SK-N-SH (cell line): Measurements from ENCODE around the gene SART1. TPM values are rescaled to one million over a fixed set of nuclear protein-coding genes. Genes with fewer than 3 reads are reported as not detected.

ENCODE experiments used
- CTCF ChIA-PET: fragments of 300-600, 350-600 bp; formaldehyde crosslinking; extraction: SDS; loops from one replicate; lab custom pipeline; 2021; lab: Yijun Ruan, JAX
- POLR2A ChIA-PET: fragments of 350-600 bp; sonication (Branson Sonifier 250); formaldehyde crosslinking; extraction: SDS; loops from one replicate; lab custom pipeline; 2020; ENCODE audit warnings: antibody characterized with exemption, inconsistent platforms; lab: Yijun Ruan, JAX
- DNase-seq: peaks from one replicate; pipeline ENCODE4 v3.0.0; 2012
- H2AFZ ChIP-seq: fragments of 200-600 bp; sonication (generic); 2 replicates; pipeline ENCODE4 v1.8.1; 2016; ENCODE audit warnings: antibody characterized with exemption, mild to moderate bottlenecking, low read depth
- H3F3A ChIP-seq: fragments of 200-600 bp; sonication (generic); replicated peaks from 2 replicates; pipeline ENCODE3; 2016; ENCODE audit warnings: antibody characterized with exemption, mild to moderate bottlenecking; ENCODE audit not compliant: insufficient read depth
- H3K27ac ChIP-seq, 2 experiments: fragments of 200-500 bp in 1 of 2; fragments of 200-600 bp in 1 of 2; sonication (Bioruptor generic) in 1 of 2; sonication (generic), shearing (Covaris generic) in 1 of 2; 2 replicates each; pipeline versions ENCODE4 v1.5.1 to v1.6.1; 2014 to 2016; ENCODE audit warnings: low read depth in 2 of 2, inconsistent platforms in 1 of 2, low read length in 1 of 2, mild to moderate bottlenecking in 1 of 2, mixed read lengths in 1 of 2
- H3K27me3 ChIP-seq: fragments of 200-600 bp; sonication (generic), shearing (Covaris generic); 2 replicates; pipeline ENCODE4 v1.6.1; 2016; ENCODE audit warnings: mixed run types; ENCODE audit not compliant: insufficient read depth
- H3K36me3 ChIP-seq, 2 experiments: fragments of 200-500 bp in 1 of 2; fragments of 200-600 bp in 1 of 2; sonication (Bioruptor generic) in 1 of 2; sonication (generic) in 1 of 2; replicated peaks in 1 of 2; 2 replicates each; pipeline versions ENCODE3 to v1.5.1; 2014 to 2016; ENCODE audit warnings: low read length in 1 of 2, mild to moderate bottlenecking in 1 of 2; ENCODE audit not compliant: insufficient read depth in 2 of 2, control insufficient read depth in 1 of 2
- H3K4me1 ChIP-seq, 2 experiments: fragments of 200-500 bp in 1 of 2; fragments of 200-600 bp in 1 of 2; sonication (Bioruptor generic) in 1 of 2; sonication (generic), shearing (Covaris generic) in 1 of 2; 2 replicates each; pipeline versions ENCODE4 v1.5.1 to v1.6.1; 2014 to 2016; ENCODE audit warnings: low read depth in 1 of 2, low read length in 1 of 2, mixed run types in 1 of 2; ENCODE audit not compliant: insufficient read depth in 2 of 2, control insufficient read depth in 1 of 2
- H3K4me2 ChIP-seq: fragments of 200-600 bp; sonication (generic), shearing (Covaris generic); 2 replicates; pipeline ENCODE4 v1.6.1; 2017; ENCODE audit warnings: mixed run types
- H3K4me3 ChIP-seq, 2 experiments: fragments of 200-500 bp in 1 of 2; fragments of 200-600 bp in 1 of 2; sonication (Bioruptor generic) in 1 of 2; sonication (generic), shearing (Covaris generic) in 1 of 2; 2 replicates each; pipeline versions ENCODE4 v1.5.1 to v1.8.1; 2014 to 2016; ENCODE audit warnings: low read depth in 2 of 2, inconsistent platforms in 1 of 2, low read length in 1 of 2, mild to moderate bottlenecking in 1 of 2, mixed read lengths in 1 of 2, moderate library complexity in 1 of 2
- H3K79me2 ChIP-seq: fragments of 200-600 bp; sonication (generic); 2 replicates; pipeline ENCODE4 v1.8.1; 2017; ENCODE audit warnings: mild to moderate bottlenecking; ENCODE audit not compliant: insufficient read depth
- H3K9ac ChIP-seq: fragments of 200-600 bp; sonication (generic); 2 replicates; pipeline ENCODE4 v1.6.1; 2017; ENCODE audit warnings: mixed run types
- H3K9me2 ChIP-seq: fragments of 200-600 bp; sonication (generic); 2 replicates; pipeline ENCODE4 v1.6.1; 2017; ENCODE audit warnings: mixed run types
- H3K9me3 ChIP-seq: fragments of 200-600 bp; sonication (generic); 2 replicates; pipeline ENCODE4 v1.6.1; 2017; ENCODE audit warnings: mixed run types, mild to moderate bottlenecking, moderate library complexity
- H4K20me1 ChIP-seq: fragments of 200-600 bp; sonication (generic); 2 replicates; pipeline ENCODE4 v1.6.1; 2017; ENCODE audit warnings: mild to moderate bottlenecking, mixed run types; ENCODE audit not compliant: insufficient read depth
- CHD2 ChIP-seq: fragments of 150-350 bp; IDR thresholded peaks from 2 replicates; pipeline ENCODE4 v1.6.1; 2018; ENCODE audit warnings: low read length; ENCODE audit not compliant: partially characterized antibody
- ELF1 ChIP-seq: IDR thresholded peaks from 2 replicates; pipeline ENCODE4 v1.4.0; 2012
- FOXJ3 ChIP-seq: sonication (generic); formaldehyde crosslinking; IDR thresholded peaks from 2 replicates; pipeline ENCODE4 v1.5.1; 2020; ENCODE audit warnings: mild to moderate bottlenecking, missing genetic modification reagents
- MEF2A ChIP-seq: IDR thresholded peaks from 2 replicates; pipeline ENCODE4 v1.4.0; 2012; ENCODE audit warnings: low read depth, borderline replicate concordance
- NFIC ChIP-seq: IDR thresholded peaks from 2 replicates; pipeline ENCODE4 v1.4.0; 2012; ENCODE audit warnings: borderline replicate concordance
- RAD21 ChIP-seq: IDR thresholded peaks from 2 replicates; pipeline ENCODE4 v1.6.1; 2012; ENCODE audit warnings: mild to moderate bottlenecking, low read length
- RXRA ChIP-seq: IDR thresholded peaks from 2 replicates; pipeline ENCODE4 v1.4.0; 2012; ENCODE audit warnings: low read depth, mild to moderate bottlenecking, borderline replicate concordance
- SIN3A ChIP-seq: IDR thresholded peaks from 2 replicates; pipeline ENCODE4 v1.6.1; 2012; ENCODE audit warnings: low read depth, mild to moderate bottlenecking, low read length, moderate library complexity, borderline replicate concordance
- YY1 ChIP-seq: IDR thresholded peaks from 2 replicates; pipeline ENCODE4 v1.4.0; 2012; ENCODE audit warnings: low read depth, mild to moderate bottlenecking
- WGBS: methylation state at CpG from one replicate; pipeline ENCODE4 v1.1.6; 2017; ENCODE audit warnings: low lambda C conversion rate; 5-methylcytosine and 5-hydroxymethylcytosine counted together
- polyA plus RNA-seq, 3 experiments: library from polyadenylated mRNA; depleted of rRNA; stranded (reverse); fragments of >200 nt; gene quantifications; 2 replicates each; pipeline ENCODE4 v1.2.3, GENCODE V29; 2012
- TF ChIP-seq, protein P1 (sequence below): IDR thresholded peaks from 2 replicates; pipeline ENCODE4 v1.6.1; 2012; ENCODE audit warnings: mild to moderate bottlenecking, low read depth, low read length, moderate library complexity
- TF ChIP-seq, protein P2 (sequence below): fragments of 150-350 bp; IDR thresholded peaks from 2 replicates; pipeline ENCODE4 v1.6.1; 2016; ENCODE audit warnings: mild to moderate bottlenecking, low read depth, low read length
- TF ChIP-seq, protein P3 (sequence below): IDR thresholded peaks from 2 replicates; pipeline ENCODE4 v1.4.0; 2012; ENCODE audit warnings: low read depth, borderline replicate concordance
- TF ChIP-seq, protein P4 (sequence below): IDR thresholded peaks from 2 replicates; pipeline ENCODE4 v1.4.0; 2012; ENCODE audit warnings: low read depth
- TF ChIP-seq, protein P5 (sequence below): fragments of 200-600 bp; sonication (generic); IDR thresholded peaks from 2 replicates; pipeline ENCODE4 v1.6.1; 2017; ENCODE audit warnings: antibody characterized with exemption, mild to moderate bottlenecking, moderate library complexity

Gene SART1
- polyA plus RNA-seq, 1 of the 3 experiments (the other 2 are of a cell fraction), result 73.6 TPM

- TF ChIP-seq, protein P1, sequence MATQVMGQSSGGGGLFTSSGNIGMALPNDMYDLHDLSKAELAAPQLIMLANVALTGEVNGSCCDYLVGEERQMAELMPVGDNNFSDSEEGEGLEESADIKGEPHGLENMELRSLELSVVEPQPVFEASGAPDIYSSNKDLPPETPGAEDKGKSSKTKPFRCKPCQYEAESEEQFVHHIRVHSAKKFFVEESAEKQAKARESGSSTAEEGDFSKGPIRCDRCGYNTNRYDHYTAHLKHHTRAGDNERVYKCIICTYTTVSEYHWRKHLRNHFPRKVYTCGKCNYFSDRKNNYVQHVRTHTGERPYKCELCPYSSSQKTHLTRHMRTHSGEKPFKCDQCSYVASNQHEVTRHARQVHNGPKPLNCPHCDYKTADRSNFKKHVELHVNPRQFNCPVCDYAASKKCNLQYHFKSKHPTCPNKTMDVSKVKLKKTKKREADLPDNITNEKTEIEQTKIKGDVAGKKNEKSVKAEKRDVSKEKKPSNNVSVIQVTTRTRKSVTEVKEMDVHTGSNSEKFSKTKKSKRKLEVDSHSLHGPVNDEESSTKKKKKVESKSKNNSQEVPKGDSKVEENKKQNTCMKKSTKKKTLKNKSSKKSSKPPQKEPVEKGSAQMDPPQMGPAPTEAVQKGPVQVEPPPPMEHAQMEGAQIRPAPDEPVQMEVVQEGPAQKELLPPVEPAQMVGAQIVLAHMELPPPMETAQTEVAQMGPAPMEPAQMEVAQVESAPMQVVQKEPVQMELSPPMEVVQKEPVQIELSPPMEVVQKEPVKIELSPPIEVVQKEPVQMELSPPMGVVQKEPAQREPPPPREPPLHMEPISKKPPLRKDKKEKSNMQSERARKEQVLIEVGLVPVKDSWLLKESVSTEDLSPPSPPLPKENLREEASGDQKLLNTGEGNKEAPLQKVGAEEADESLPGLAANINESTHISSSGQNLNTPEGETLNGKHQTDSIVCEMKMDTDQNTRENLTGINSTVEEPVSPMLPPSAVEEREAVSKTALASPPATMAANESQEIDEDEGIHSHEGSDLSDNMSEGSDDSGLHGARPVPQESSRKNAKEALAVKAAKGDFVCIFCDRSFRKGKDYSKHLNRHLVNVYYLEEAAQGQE, result no peak
- TF ChIP-seq, protein P2, sequence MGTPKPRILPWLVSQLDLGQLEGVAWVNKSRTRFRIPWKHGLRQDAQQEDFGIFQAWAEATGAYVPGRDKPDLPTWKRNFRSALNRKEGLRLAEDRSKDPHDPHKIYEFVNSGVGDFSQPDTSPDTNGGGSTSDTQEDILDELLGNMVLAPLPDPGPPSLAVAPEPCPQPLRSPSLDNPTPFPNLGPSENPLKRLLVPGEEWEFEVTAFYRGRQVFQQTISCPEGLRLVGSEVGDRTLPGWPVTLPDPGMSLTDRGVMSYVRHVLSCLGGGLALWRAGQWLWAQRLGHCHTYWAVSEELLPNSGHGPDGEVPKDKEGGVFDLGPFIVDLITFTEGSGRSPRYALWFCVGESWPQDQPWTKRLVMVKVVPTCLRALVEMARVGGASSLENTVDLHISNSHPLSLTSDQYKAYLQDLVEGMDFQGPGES, result no peak
- TF ChIP-seq, protein P3, sequence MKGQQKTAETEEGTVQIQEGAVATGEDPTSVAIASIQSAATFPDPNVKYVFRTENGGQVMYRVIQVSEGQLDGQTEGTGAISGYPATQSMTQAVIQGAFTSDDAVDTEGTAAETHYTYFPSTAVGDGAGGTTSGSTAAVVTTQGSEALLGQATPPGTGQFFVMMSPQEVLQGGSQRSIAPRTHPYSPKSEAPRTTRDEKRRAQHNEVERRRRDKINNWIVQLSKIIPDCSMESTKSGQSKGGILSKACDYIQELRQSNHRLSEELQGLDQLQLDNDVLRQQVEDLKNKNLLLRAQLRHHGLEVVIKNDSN, result no peak
- TF ChIP-seq SIN3A (no peak), CHD2 (no peak), YY1 (no peak), MEF2A (no peak)
- TF ChIP-seq, protein P4, sequence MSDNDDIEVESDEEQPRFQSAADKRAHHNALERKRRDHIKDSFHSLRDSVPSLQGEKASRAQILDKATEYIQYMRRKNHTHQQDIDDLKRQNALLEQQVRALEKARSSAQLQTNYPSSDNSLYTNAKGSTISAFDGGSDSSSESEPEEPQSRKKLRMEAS, result no peak
- TF ChIP-seq, protein P5, sequence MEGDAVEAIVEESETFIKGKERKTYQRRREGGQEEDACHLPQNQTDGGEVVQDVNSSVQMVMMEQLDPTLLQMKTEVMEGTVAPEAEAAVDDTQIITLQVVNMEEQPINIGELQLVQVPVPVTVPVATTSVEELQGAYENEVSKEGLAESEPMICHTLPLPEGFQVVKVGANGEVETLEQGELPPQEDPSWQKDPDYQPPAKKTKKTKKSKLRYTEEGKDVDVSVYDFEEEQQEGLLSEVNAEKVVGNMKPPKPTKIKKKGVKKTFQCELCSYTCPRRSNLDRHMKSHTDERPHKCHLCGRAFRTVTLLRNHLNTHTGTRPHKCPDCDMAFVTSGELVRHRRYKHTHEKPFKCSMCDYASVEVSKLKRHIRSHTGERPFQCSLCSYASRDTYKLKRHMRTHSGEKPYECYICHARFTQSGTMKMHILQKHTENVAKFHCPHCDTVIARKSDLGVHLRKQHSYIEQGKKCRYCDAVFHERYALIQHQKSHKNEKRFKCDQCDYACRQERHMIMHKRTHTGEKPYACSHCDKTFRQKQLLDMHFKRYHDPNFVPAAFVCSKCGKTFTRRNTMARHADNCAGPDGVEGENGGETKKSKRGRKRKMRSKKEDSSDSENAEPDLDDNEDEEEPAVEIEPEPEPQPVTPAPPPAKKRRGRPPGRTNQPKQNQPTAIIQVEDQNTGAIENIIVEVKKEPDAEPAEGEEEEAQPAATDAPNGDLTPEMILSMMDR, result no peak
These were observed 49.8 kb downstream of the SART1 start (continued) for GRCh38 chr11:66011239-66011784.

- Histone ChIP-seq H3K9me2 (no peaks in the 10 kb centered on the region), H3K4me1 (peaks cover 15 to 29% of the 10 kb centered on the region in 2 experiments; a peak in 3 of 4 replicates), H3F3A (peaks cover 43% of the 10 kb centered on the region), H3K9ac (no peak within 1 kb of the TSS), H3K27ac (peak within 1 kb of the TSS in 1 of 2 experiments; percentile 10; a peak in 1 of 4 replicates), H3K36me3 (no peaks in the 10 kb centered on the region), H4K20me1 (no peaks in the 10 kb centered on the region), H3K4me3 (no peak within 1 kb of the TSS), H3K27me3 (no peaks in the 10 kb centered on the region), H2AFZ (no peak within 1 kb of the TSS), H3K4me2 (no peak within 1 kb of the TSS), H3K79me2 (peaks cover 10% of the 10 kb centered on the region; the same call in 1 of the 2 replicates), H3K9me3 (no peaks in the 10 kb centered on the region)
- peak; percentile 52 for DNase-seq
- ChIA-PET POLR2A (no interaction called here), CTCF (interaction anchor here (0.7 to 4.3 kb wide), 4 partner anchors 9 to 56 kb away, joined by 3 to 36 read pairs (median 8); partner anchors contain the start of genes BANF1 and EIF1AD)
- WGBS, result 70% methylated on average over 26 of the region's 61 CpGs
- TF ChIP-seq ELF1 (no peak), RAD21 (no peak), RXRA (no peak), NFIC (no peak), FOXJ3 (no peak)
These were observed 50.3 kb downstream of the SART1 start, which contains the start of gene CST6 for GRCh38 chr11:66011785-66012303. Gene CST6, plus strand, starts transcription at chr11:66012008. Its CDS starts 37 bp downstream, at chr11:66012045.
